Measurements from ENCODE around the gene SUCO.
"Not testable (repeated sequence)": the region's sequence is repeated elsewhere in the genome, so short reads cannot be mapped to it uniquely, and the experiment has no call there.

The SUCO gene

GRCh38 chr1:172496127-172496526, 36.8 kb upstream of the SUCO start:
- not testable (repeated sequence) for H3K9me3 ChIP-seq (ENCODE audit: control insufficient read depth in 1 of 2, low read length in 2 of 2); H3K9ac ChIP-seq (ENCODE audit: low read depth in 1 of 2, low read length in 2 of 2); H3K4me3 ChIP-seq (ENCODE audit: low read depth in 1 of 2, low read length in 2 of 2); H3K27ac ChIP-seq (ENCODE audit: low read depth, low read length); H3K36me3 ChIP-seq (ENCODE audit: control insufficient read depth in 1 of 2, insufficient read depth in 2 of 2, low read length in 2 of 2); H3K27me3 ChIP-seq (ENCODE audit: control insufficient read depth in 1 of 2, insufficient read depth in 2 of 2, low read length in 2 of 2)
- H3K4me1 ChIP-seq (ENCODE audit: control insufficient read depth in 1 of 2, insufficient read depth in 2 of 2, low read length in 2 of 2): peaks cover 3 to 15% of the 10 kb centered on the region in 2 donors

GRCh38 chr1:172496678-172497077, 36.3 kb upstream of the SUCO start:
- Histone ChIP-seq H3K27me3 (ENCODE audit: control insufficient read depth in 1 of 2, insufficient read depth in 2 of 2, low read length in 2 of 2) (no peaks in the 10 kb centered on the region), H3K4me1 (ENCODE audit: control insufficient read depth in 1 of 2, insufficient read depth in 2 of 2, low read length in 2 of 2) (peaks cover 3 to 15% of the 10 kb centered on the region in 2 donors), H3K4me3 (ENCODE audit: low read depth in 1 of 2, low read length in 2 of 2) (no peak overlapping the region), H3K9me3 (ENCODE audit: control insufficient read depth in 1 of 2, low read length in 2 of 2) (no peaks in the 10 kb centered on the region), H3K27ac (ENCODE audit: low read depth, low read length) (no peak overlapping the region), H3K36me3 (ENCODE audit: control insufficient read depth in 1 of 2, insufficient read depth in 2 of 2, low read length in 2 of 2) (no peaks in the 10 kb centered on the region), H3K9ac (ENCODE audit: low read depth in 1 of 2, low read length in 2 of 2) (no peak overlapping the region)

GRCh38 chr1:172497230-172497629, 35.7 kb upstream of the SUCO start:
- Histone ChIP-seq H3K4me3 (ENCODE audit: low read depth in 1 of 2, low read length in 2 of 2) (no peak overlapping the region), H3K9me3 (ENCODE audit: control insufficient read depth in 1 of 2, low read length in 2 of 2) (no peaks in the 10 kb centered on the region), H3K9ac (ENCODE audit: low read depth in 1 of 2, low read length in 2 of 2) (no peak overlapping the region), H3K27ac (ENCODE audit: low read depth, low read length) (no peak overlapping the region), H3K27me3 (ENCODE audit: control insufficient read depth in 1 of 2, insufficient read depth in 2 of 2, low read length in 2 of 2) (no peaks in the 10 kb centered on the region), H3K4me1 (ENCODE audit: control insufficient read depth in 1 of 2, insufficient read depth in 2 of 2, low read length in 2 of 2) (peaks cover 3 to 15% of the 10 kb centered on the region in 2 donors), H3K36me3 (ENCODE audit: control insufficient read depth in 1 of 2, insufficient read depth in 2 of 2, low read length in 2 of 2) (no peaks in the 10 kb centered on the region)

GRCh38 chr1:172498857-172499256, 34.1 kb upstream of the SUCO start:
- Histone ChIP-seq H3K27ac (ENCODE audit: low read depth, low read length) (no peak overlapping the region), H3K27me3 (ENCODE audit: control insufficient read depth in 1 of 2, insufficient read depth in 2 of 2, low read length in 2 of 2) (no peaks in the 10 kb centered on the region), H3K9ac (ENCODE audit: low read depth in 1 of 2, low read length in 2 of 2) (no peak overlapping the region), H3K36me3 (ENCODE audit: control insufficient read depth in 1 of 2, insufficient read depth in 2 of 2, low read length in 2 of 2) (no peaks in the 10 kb centered on the region), H3K4me3 (ENCODE audit: low read depth in 1 of 2, low read length in 2 of 2) (no peak overlapping the region), H3K9me3 (ENCODE audit: control insufficient read depth in 1 of 2, low read length in 2 of 2) (no peaks in the 10 kb centered on the region), H3K4me1 (ENCODE audit: control insufficient read depth in 1 of 2, insufficient read depth in 2 of 2, low read length in 2 of 2) (peaks cover 3 to 15% of the 10 kb centered on the region in 2 donors)

- H3K9me3 ChIP-seq (ENCODE audit: control insufficient read depth in 1 of 2, low read length in 2 of 2): no peaks in the 10 kb centered on the region
- H3K27ac ChIP-seq (ENCODE audit: low read depth, low read length): no peak overlapping the region
- peaks cover 3 to 15% of the 10 kb centered on the region in 2 donors for H3K4me1 ChIP-seq (ENCODE audit: control insufficient read depth in 1 of 2, insufficient read depth in 2 of 2, low read length in 2 of 2)
- no peak overlapping the region for H3K4me3 ChIP-seq (ENCODE audit: low read depth in 1 of 2, low read length in 2 of 2)
- no peak overlapping the region for H3K9ac ChIP-seq (ENCODE audit: low read depth in 1 of 2, low read length in 2 of 2)
- no peaks in the 10 kb centered on the region for H3K27me3 ChIP-seq (ENCODE audit: control insufficient read depth in 1 of 2, insufficient read depth in 2 of 2, low read length in 2 of 2)
- H3K36me3 ChIP-seq (ENCODE audit: control insufficient read depth in 1 of 2, insufficient read depth in 2 of 2, low read length in 2 of 2): no peaks in the 10 kb centered on the region
Measured at GRCh38 chr1:172499636-172500141, 33.3 kb upstream of the SUCO start.

GRCh38 chr1:172500207-172500606, 32.7 kb upstream of the SUCO start:
- Histone ChIP-seq H3K27ac (ENCODE audit: low read depth, low read length) (no peak overlapping the region), H3K4me1 (ENCODE audit: control insufficient read depth in 1 of 2, insufficient read depth in 2 of 2, low read length in 2 of 2) (peaks cover 3 to 15% of the 10 kb centered on the region in 2 donors), H3K27me3 (ENCODE audit: control insufficient read depth in 1 of 2, insufficient read depth in 2 of 2, low read length in 2 of 2) (no peaks in the 10 kb centered on the region), H3K9ac (ENCODE audit: low read depth in 1 of 2, low read length in 2 of 2) (no peak overlapping the region), H3K9me3 (ENCODE audit: control insufficient read depth in 1 of 2, low read length in 2 of 2) (no peaks in the 10 kb centered on the region), H3K36me3 (ENCODE audit: control insufficient read depth in 1 of 2, insufficient read depth in 2 of 2, low read length in 2 of 2) (no peaks in the 10 kb centered on the region), H3K4me3 (ENCODE audit: low read depth in 1 of 2, low read length in 2 of 2) (no peak overlapping the region)

- Histone ChIP-seq H3K4me3 (ENCODE audit: low read depth in 1 of 2, low read length in 2 of 2) (no peak overlapping the region), H3K4me1 (ENCODE audit: control insufficient read depth in 1 of 2, insufficient read depth in 2 of 2, low read length in 2 of 2) (no peaks in the 10 kb centered on the region), H3K9me3 (ENCODE audit: control insufficient read depth in 1 of 2, low read length in 2 of 2) (no peaks in the 10 kb centered on the region), H3K9ac (ENCODE audit: low read depth in 1 of 2, low read length in 2 of 2) (no peak overlapping the region), H3K27ac (ENCODE audit: low read depth, low read length) (no peak overlapping the region), H3K27me3 (ENCODE audit: control insufficient read depth in 1 of 2, insufficient read depth in 2 of 2, low read length in 2 of 2) (no peaks in the 10 kb centered on the region), H3K36me3 (ENCODE audit: control insufficient read depth in 1 of 2, insufficient read depth in 2 of 2, low read length in 2 of 2) (no peaks in the 10 kb centered on the region)
Measured at GRCh38 chr1:172507741-172508140, 25.2 kb upstream of the SUCO start.

- no peak overlapping the region for H3K4me3 ChIP-seq (ENCODE audit: low read depth in 1 of 2, low read length in 2 of 2)
- H3K27ac ChIP-seq (ENCODE audit: low read depth, low read length): no peak overlapping the region
- no peak overlapping the region for H3K9ac ChIP-seq (ENCODE audit: low read depth in 1 of 2, low read length in 2 of 2)
- H3K4me1 ChIP-seq (ENCODE audit: control insufficient read depth in 1 of 2, insufficient read depth in 2 of 2, low read length in 2 of 2): no peaks in the 10 kb centered on the region
- H3K36me3 ChIP-seq (ENCODE audit: control insufficient read depth in 1 of 2, insufficient read depth in 2 of 2, low read length in 2 of 2): no peaks in the 10 kb centered on the region
- peaks cover 2 to 5% of the 10 kb centered on the region in 2 donors for H3K9me3 ChIP-seq (ENCODE audit: control insufficient read depth in 1 of 2, low read length in 2 of 2)
- H3K27me3 ChIP-seq (ENCODE audit: control insufficient read depth in 1 of 2, insufficient read depth in 2 of 2, low read length in 2 of 2): no peaks in the 10 kb centered on the region
Measured at GRCh38 chr1:172510479-172510878, 22.5 kb upstream of the SUCO start.

GRCh38 chr1:172512591-172512990, 20.4 kb upstream of the SUCO start:
- Histone ChIP-seq H3K4me1 (ENCODE audit: control insufficient read depth in 1 of 2, insufficient read depth in 2 of 2, low read length in 2 of 2) (no peaks in the 10 kb centered on the region), H3K36me3 (ENCODE audit: control insufficient read depth in 1 of 2, insufficient read depth in 2 of 2, low read length in 2 of 2) (no peaks in the 10 kb centered on the region), H3K9me3 (ENCODE audit: control insufficient read depth in 1 of 2, low read length in 2 of 2) (peaks cover 2 to 5% of the 10 kb centered on the region in 2 donors), H3K27ac (ENCODE audit: low read depth, low read length) (no peak overlapping the region), H3K4me3 (ENCODE audit: low read depth in 1 of 2, low read length in 2 of 2) (no peak overlapping the region), H3K27me3 (ENCODE audit: control insufficient read depth in 1 of 2, insufficient read depth in 2 of 2, low read length in 2 of 2) (no peaks in the 10 kb centered on the region), H3K9ac (ENCODE audit: low read depth in 1 of 2, low read length in 2 of 2) (no peak overlapping the region)

- Histone ChIP-seq H3K9ac (ENCODE audit: low read depth in 1 of 2, low read length in 2 of 2) (no peak overlapping the region), H3K4me1 (ENCODE audit: control insufficient read depth in 1 of 2, insufficient read depth in 2 of 2, low read length in 2 of 2) (no peaks in the 10 kb centered on the region), H3K9me3 (ENCODE audit: control insufficient read depth in 1 of 2, low read length in 2 of 2) (peaks cover 2 to 5% of the 10 kb centered on the region in 2 donors), H3K27me3 (ENCODE audit: control insufficient read depth in 1 of 2, insufficient read depth in 2 of 2, low read length in 2 of 2) (no peaks in the 10 kb centered on the region), H3K27ac (ENCODE audit: low read depth, low read length) (no peak overlapping the region), H3K36me3 (ENCODE audit: control insufficient read depth in 1 of 2, insufficient read depth in 2 of 2, low read length in 2 of 2) (no peaks in the 10 kb centered on the region), H3K4me3 (ENCODE audit: low read depth in 1 of 2, low read length in 2 of 2) (no peak overlapping the region)
Measured at GRCh38 chr1:172513479-172513878, 19.5 kb upstream of the SUCO start.

GRCh38 chr1:172514108-172514507, 18.8 kb upstream of the SUCO start:
- Histone ChIP-seq H3K36me3 (ENCODE audit: control insufficient read depth in 1 of 2, insufficient read depth in 2 of 2, low read length in 2 of 2) (no peaks in the 10 kb centered on the region), H3K4me1 (ENCODE audit: control insufficient read depth in 1 of 2, insufficient read depth in 2 of 2, low read length in 2 of 2) (no peaks in the 10 kb centered on the region), H3K4me3 (ENCODE audit: low read depth in 1 of 2, low read length in 2 of 2) (no peak overlapping the region), H3K27ac (ENCODE audit: low read depth, low read length) (no peak overlapping the region), H3K9me3 (ENCODE audit: control insufficient read depth in 1 of 2, low read length in 2 of 2) (peaks cover 2 to 5% of the 10 kb centered on the region in 2 donors), H3K9ac (ENCODE audit: low read depth in 1 of 2, low read length in 2 of 2) (no peak overlapping the region), H3K27me3 (ENCODE audit: control insufficient read depth in 1 of 2, insufficient read depth in 2 of 2, low read length in 2 of 2) (no peaks in the 10 kb centered on the region)
